NCI-H510A treated with DMSO at 0.1 percent for 48 hours (cell line): ENCODE measurements around the gene POU3F1.

Experiments used
- DNase-seq: peaks from one replicate; lab custom pipeline; 2025; lab: John Stamatoyannopoulos, UW

Gene POU3F1

GRCh38 chr1:38046333-38046883 lies at the start of gene POU3F1:
POU3F1 (minus strand) TSS chr1:38046793; CDS start chr1:38046743, 50 bp downstream.
- DNase-seq = no peak

- no peak for DNase-seq
These were observed 48.9 kb upstream of the POU3F1 start for GRCh38 chr1:38095454-38095931.

GRCh38 chr1:38094711-38095290 lies 48.2 kb upstream of the POU3F1 start:
- DNase-seq = no peak

GRCh38 chr1:38093569-38094520 lies 47.3 kb upstream of the POU3F1 start:
- no peak for DNase-seq

GRCh38 chr1:38092256-38092655 lies 45.7 kb upstream of the POU3F1 start:
- no peak for DNase-seq

GRCh38 chr1:38090796-38091195 lies 44.2 kb upstream of the POU3F1 start:
- no peak for DNase-seq

- DNase-seq = no peak
These were observed 43.2 kb upstream of the POU3F1 start for GRCh38 chr1:38089712-38090360.

GRCh38 chr1:38088791-38089190 lies 42.2 kb upstream of the POU3F1 start:
- no peak for DNase-seq

GRCh38 chr1:38088366-38088765 lies 41.8 kb upstream of the POU3F1 start:
- peak; percentile 82 for DNase-seq

- DNase-seq = no peak
These were observed 41.1 kb upstream of the POU3F1 start for GRCh38 chr1:38087676-38088075.

GRCh38 chr1:38085666-38086330 lies 39.2 kb upstream of the POU3F1 start:
- DNase-seq = no peak

GRCh38 chr1:38084700-38085099 lies 38.1 kb upstream of the POU3F1 start:
- no peak for DNase-seq

GRCh38 chr1:38084113-38084512 lies 37.5 kb upstream of the POU3F1 start:
- DNase-seq = no peak

GRCh38 chr1:38083541-38083940 lies 36.9 kb upstream of the POU3F1 start:
- no peak for DNase-seq

GRCh38 chr1:38082769-38083263 lies 36.2 kb upstream of the POU3F1 start:
- DNase-seq = no peak

- no peak for DNase-seq
These were observed 32.4 kb upstream of the POU3F1 start for GRCh38 chr1:38079019-38079418.

GRCh38 chr1:38077523-38078147 lies 31.0 kb upstream of the POU3F1 start:
- DNase-seq = no peak

- DNase-seq = peak; percentile 61
These were observed 29.9 kb upstream of the POU3F1 start for GRCh38 chr1:38076455-38076854.

GRCh38 chr1:38076038-38076437 lies 29.4 kb upstream of the POU3F1 start:
- no peak for DNase-seq

- no peak for DNase-seq
These were observed 28.6 kb upstream of the POU3F1 start for GRCh38 chr1:38075191-38075590.

GRCh38 chr1:38074302-38074677 lies 27.7 kb upstream of the POU3F1 start:
- DNase-seq = no peak
